HUES64 (cell line): Measurements from ENCODE around the gene MOCS2.

Experiments
- H3K27ac ChIP-seq: 2 replicates; pipeline ENCODE4 v1.7.0; 2013; ENCODE audit warnings: low read depth, low read length, inconsistent platforms
- H3K27me3 ChIP-seq: 2 replicates; pipeline ENCODE4 v1.6.1; 2013; ENCODE audit warnings: mild to moderate bottlenecking, low read length; ENCODE audit not compliant: insufficient read depth
- H3K36me3 ChIP-seq: 2 replicates; pipeline ENCODE4 v1.6.1; 2013; ENCODE audit warnings: mild to moderate bottlenecking, low read length; ENCODE audit not compliant: insufficient read depth
- H3K4me1 ChIP-seq: 2 replicates; pipeline ENCODE4 v1.6.1; 2013; ENCODE audit warnings: mild to moderate bottlenecking, low read length, moderate library complexity; ENCODE audit not compliant: insufficient read depth
- H3K4me3 ChIP-seq: 2 replicates; pipeline ENCODE4 v1.5.1; 2013; ENCODE audit warnings: mild to moderate bottlenecking, low read length, moderate library complexity
- H3K9ac ChIP-seq: 2 replicates; pipeline ENCODE4 v1.6.1; 2013; ENCODE audit warnings: mild to moderate bottlenecking, low read depth, low read length
- H3K9me3 ChIP-seq: 2 replicates; pipeline ENCODE4 v1.6.1; 2013; ENCODE audit warnings: low read depth, low read length; ENCODE audit not compliant: insufficient read depth
- WGBS: fragments of 150-250, 120-280 bp; methylation state at CpG from one replicate; pipeline ENCODE4 v1.1.7; 2013; ENCODE audit warnings: missing lambda C conversion rate; 5-methylcytosine and 5-hydroxymethylcytosine counted together

MOCS2 gene

DNA sequence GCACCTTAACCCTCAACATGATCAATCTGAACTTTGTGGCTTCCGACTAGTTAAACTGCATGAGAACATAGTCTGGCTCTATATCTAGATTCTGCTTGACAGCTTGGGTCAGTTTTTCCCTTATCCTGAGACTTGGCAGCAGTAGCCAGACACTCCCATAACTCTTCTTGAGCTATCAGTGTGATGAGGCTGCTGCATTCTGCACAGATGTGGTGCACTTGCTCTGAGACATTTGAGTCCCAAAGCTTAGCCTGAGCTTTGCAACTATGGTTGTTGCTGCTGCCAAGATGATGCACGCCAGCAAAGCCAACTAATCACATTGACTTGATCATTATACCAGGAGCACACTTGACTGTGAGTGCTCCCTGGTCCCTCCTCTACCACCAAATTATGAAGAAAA, 36.2 kb downstream of the MOCS2 start:
- 92% methylated on average over 2 of the region's 2 CpGs for WGBS
- no peaks in the 10 kb centered on the region for H3K4me1 ChIP-seq

DNA sequence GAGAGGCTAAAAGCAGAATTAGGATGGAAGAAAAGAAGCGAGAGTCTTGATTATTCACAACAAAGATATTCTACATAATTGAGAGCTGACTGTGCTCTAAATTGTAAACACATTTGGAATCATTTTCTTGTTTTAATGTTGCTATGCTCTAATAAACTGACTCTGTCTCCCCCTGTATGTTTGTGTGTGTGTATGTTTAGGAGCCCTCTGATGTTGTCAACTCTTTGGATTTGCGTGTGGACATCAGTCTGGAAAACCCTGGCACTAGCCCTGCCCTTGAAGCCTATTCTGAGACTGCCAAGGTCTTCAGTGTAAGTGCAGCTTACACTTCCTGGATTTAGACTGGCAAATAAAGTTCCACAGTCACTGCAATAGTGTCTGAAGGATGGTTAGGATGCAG, 37.8 kb downstream of the MOCS2 start:
- no peak overlapping the region for H3K4me3 ChIP-seq
- no peak overlapping the region for H3K27ac ChIP-seq
- H3K9me3 ChIP-seq: no peaks in the 10 kb centered on the region
- no peaks in the 10 kb centered on the region for H3K27me3 ChIP-seq
- no peaks in the 10 kb centered on the region for H3K4me1 ChIP-seq
- WGBS: 97% methylated on average over 1 of the region's 2 CpGs
- peaks cover 28% of the 10 kb centered on the region for H3K36me3 ChIP-seq
- no peak overlapping the region for H3K9ac ChIP-seq

More for the DNA sequence above, 36.2 kb downstream of the MOCS2 start:
- Histone ChIP-seq H3K9me3 (no peaks in the 10 kb centered on the region), H3K27me3 (no peaks in the 10 kb centered on the region), H3K36me3 (peaks cover 33% of the 10 kb centered on the region), H3K27ac (no peak overlapping the region), H3K4me3 (no peak overlapping the region), H3K9ac (no peak overlapping the region)

DNA sequence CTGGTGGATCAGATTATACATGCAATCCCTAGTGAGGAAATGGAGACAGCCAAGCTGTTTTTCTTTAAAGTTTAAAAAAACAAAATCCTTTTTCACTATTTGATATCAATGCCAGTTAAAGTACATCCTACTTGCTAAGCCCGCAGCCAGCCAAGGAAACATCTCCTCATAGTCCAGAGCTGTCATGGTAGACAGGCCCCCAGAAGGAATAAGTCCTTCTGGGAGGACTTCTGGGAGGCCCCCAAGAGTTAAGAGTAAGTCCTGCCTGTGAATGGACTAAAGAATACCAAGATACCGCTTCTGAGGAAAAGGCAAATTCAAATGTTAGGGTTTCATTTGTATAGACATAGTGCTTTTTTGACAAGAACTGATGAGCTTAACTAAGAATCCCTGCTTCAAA, 38.3 kb downstream of the MOCS2 start:
- Histone ChIP-seq H3K9ac (no peak overlapping the region), H3K9me3 (no peaks in the 10 kb centered on the region), H3K4me1 (no peaks in the 10 kb centered on the region), H3K4me3 (no peak overlapping the region), H3K27me3 (no peaks in the 10 kb centered on the region), H3K36me3 (peaks cover 24% of the 10 kb centered on the region), H3K27ac (no peak overlapping the region)
- WGBS: 95% methylated on average over 2 of the region's 2 CpGs

DNA sequence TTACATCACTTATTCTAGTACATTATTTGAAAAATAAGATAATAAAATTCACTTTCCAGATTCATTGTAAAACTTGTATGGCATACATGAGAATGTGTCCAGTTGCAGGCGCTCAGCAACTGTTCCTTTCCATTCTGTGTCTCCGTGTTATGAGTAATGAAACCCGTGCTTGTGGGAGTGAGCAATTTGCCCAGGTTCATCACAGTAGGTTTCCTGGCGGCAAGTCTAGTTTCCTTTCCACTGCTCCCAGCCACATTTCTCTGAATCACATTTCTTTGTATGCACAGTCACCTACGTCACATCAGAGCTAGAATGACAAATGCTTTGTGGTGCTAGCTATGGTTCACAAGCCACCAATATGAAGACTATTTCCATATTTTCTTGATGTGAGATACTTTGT, 39.9 kb downstream of the MOCS2 start:
- WGBS: 99% methylated on average over 5 of the region's 5 CpGs

DNA sequence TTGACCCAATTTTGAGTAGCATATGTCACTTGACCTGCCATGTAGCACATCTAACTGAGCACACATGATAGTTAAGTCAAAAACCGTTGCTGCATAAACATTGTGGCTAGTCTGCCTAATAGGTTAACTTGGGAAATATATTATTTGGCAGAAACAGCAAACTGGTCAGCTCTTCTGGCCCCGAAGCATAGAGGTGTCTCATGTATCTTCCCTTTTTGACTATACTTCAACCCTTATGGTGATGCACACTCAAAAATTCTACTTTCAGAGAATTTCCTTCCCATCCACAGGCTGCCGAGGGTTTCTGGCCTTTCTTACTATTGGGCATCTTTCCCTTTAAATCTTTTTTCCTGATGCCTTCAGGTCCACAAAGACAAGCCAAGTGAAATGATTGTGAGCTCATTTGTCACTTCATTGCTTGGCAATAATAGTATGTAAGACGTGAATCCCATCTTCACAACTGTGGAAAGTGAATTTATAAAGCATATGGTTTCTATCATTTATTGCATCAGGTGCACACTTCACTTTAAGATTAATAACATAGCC, 41.2 kb downstream of the MOCS2 start:
- no peaks in the 10 kb centered on the region for H3K9me3 ChIP-seq
- 90% methylated on average over 3 of the region's 4 CpGs for WGBS
- no peak overlapping the region for H3K9ac ChIP-seq
- H3K27me3 ChIP-seq: no peaks in the 10 kb centered on the region
- H3K4me1 ChIP-seq: no peaks in the 10 kb centered on the region
- no peak overlapping the region for H3K27ac ChIP-seq
- H3K36me3 ChIP-seq: peaks cover 10% of the 10 kb centered on the region; the same call in 1 of the 2 replicates
- no peak overlapping the region for H3K4me3 ChIP-seq

More for the DNA sequence above, 39.9 kb downstream of the MOCS2 start:
- H3K9ac ChIP-seq: no peak overlapping the region
- no peaks in the 10 kb centered on the region for H3K9me3 ChIP-seq
- no peaks in the 10 kb centered on the region for H3K27me3 ChIP-seq
- no peaks in the 10 kb centered on the region for H3K4me1 ChIP-seq
- H3K27ac ChIP-seq: no peak overlapping the region
- H3K4me3 ChIP-seq: no peak overlapping the region
- H3K36me3 ChIP-seq: peaks cover 16% of the 10 kb centered on the region

DNA sequence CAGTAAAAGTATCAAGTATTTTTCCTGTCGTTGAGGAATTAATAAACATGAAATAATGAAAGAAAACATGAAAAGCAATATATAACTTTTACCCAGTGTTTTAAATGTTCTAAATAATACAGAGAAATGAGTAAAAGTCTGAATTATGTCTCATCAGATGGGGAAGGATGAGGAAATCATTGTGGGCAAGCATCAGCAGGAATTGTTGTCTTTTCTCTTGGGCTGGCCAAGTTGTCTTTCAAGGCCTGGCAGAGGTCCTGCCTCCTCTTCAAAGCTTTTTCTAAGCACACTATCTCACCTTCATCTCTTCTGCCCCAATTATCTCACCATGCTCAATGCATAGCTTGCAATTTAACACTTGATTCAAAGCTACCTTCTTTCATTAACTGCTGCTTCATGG, 41.9 kb downstream of the MOCS2 start:
- Histone ChIP-seq H3K4me3 (no peak overlapping the region), H3K27me3 (no peaks in the 10 kb centered on the region), H3K4me1 (no peaks in the 10 kb centered on the region), H3K36me3 (peaks cover 10% of the 10 kb centered on the region; the same call in 1 of the 2 replicates), H3K9ac (no peak overlapping the region), H3K9me3 (no peaks in the 10 kb centered on the region), H3K27ac (no peak overlapping the region)
- WGBS: no CpG with 5 or more reads among the region's 1 CpG

DNA sequence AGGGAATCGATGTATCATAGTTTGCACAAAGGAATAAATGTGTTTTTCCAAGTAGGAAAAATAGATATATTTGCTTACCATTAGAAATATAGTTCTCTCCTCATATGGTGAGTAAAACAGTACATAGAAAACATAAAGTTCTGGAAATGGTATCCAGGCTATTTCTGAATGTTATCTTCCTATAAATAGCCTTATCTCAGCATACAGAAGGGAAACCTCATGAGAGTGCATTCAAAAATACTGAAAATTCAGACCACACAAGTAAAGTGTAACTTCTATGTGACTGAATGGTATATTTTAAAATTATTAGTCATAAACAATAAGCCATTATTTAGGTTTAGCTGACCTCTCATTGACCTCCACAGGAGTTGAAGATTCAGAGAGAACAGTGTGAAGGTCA, 43.5 kb downstream of the MOCS2 start:
- Histone ChIP-seq H3K36me3 (peaks cover 6% of the 10 kb centered on the region; the same call in 1 of the 2 replicates), H3K27me3 (no peaks in the 10 kb centered on the region), H3K9ac (no peak overlapping the region), H3K4me1 (no peaks in the 10 kb centered on the region), H3K9me3 (no peaks in the 10 kb centered on the region), H3K4me3 (no peak overlapping the region), H3K27ac (no peak overlapping the region)
- no CpG with 5 or more reads among the region's 1 CpG for WGBS

DNA sequence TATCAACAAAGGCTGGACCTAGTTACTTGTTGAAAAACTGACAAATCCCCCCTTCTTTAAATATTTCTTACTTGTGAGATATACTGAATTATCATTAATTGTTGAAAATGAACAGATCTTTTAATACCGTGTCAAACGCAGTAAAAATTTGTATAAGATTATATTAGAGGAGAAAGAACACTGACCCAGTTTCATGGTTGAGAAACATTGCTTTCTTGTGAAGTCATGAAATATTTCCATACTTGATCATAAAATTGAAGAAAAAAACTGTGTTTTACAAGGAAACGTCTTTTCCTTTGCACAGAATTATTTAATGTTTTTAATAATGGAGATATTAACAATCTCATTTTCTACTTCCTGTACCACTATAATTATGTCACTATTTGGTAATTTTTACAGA, 45.8 kb downstream of the MOCS2 start:
- WGBS: 96% methylated on average over 2 of the region's 3 CpGs
- Histone ChIP-seq H3K9me3 (no peaks in the 10 kb centered on the region), H3K27me3 (no peaks in the 10 kb centered on the region), H3K4me3 (no peak overlapping the region), H3K4me1 (no peaks in the 10 kb centered on the region), H3K27ac (no peak overlapping the region), H3K9ac (no peak overlapping the region), H3K36me3 (peaks cover 6% of the 10 kb centered on the region; the same call in 1 of the 2 replicates)

DNA sequence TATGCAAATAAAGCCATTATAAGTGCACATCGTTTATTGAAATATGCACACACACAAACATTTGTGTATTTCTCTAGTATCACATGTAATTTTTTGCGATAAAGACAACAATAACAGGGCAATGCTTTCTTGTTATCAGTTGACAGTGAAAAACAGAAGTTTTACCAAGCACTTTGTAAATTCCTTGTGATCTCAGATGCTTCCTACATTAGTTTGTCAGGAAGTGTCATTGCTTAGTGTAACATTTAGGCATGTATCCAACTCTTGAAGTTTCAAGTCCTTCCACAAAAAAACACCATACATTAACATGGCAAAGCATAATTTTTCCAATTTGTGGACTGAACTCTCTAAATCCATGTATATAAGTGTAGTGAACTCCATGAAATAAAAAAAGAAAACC, 46.4 kb downstream of the MOCS2 start:
- Histone ChIP-seq H3K27me3 (no peaks in the 10 kb centered on the region), H3K4me3 (no peak overlapping the region), H3K36me3 (peaks cover 6% of the 10 kb centered on the region; the same call in 1 of the 2 replicates), H3K27ac (no peak overlapping the region), H3K4me1 (no peaks in the 10 kb centered on the region), H3K9me3 (no peaks in the 10 kb centered on the region), H3K9ac (no peak overlapping the region)
- 90% methylated on average over 2 of the region's 2 CpGs for WGBS

DNA sequence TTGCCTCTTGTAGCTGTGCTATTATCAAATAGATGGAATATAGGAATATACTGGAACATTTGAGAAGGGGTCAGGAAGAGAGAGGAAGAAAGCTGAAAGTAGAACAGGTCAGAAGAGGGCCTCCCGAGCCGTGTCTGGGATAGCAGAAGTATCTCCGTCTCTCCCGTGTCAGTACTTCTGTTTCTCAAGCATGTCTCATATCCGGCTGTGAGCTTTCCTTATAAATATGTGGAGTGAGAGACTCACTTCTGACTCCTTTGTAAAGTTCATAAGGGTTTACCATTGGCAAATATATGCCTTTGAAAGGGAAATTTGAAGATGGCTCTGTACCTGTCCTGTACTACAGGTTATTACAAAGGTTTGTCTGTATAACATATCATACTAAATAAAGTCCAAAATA, 50.3 kb downstream of the MOCS2 start:
- 96% methylated on average over 5 of the region's 5 CpGs for WGBS
- Histone ChIP-seq H3K9ac (no peak overlapping the region), H3K27me3 (no peaks in the 10 kb centered on the region), H3K27ac (no peak overlapping the region), H3K9me3 (no peaks in the 10 kb centered on the region), H3K4me1 (no peaks in the 10 kb centered on the region), H3K4me3 (no peak overlapping the region), H3K36me3 (no peaks in the 10 kb centered on the region; the same call in 1 of the 2 replicates)

DNA sequence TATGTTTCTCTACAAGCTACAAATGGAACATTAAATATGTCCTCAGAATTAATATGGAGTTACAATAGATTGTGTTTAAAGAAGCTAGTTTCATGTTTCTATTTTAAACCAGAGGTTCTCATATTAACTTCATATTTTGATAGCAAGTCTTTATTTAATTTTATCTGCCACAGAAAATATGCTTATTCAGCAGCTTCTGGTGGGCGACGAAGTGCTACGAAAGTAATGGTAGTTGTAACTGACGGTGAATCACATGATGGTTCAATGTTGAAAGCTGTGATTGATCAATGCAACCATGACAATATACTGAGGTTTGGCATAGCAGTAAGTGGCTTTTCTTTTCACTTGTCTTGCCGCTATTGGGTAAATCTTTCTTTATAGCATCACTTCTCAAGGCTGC, 54.2 kb downstream of the MOCS2 start:
- no peaks in the 10 kb centered on the region for H3K9me3 ChIP-seq
- peaks cover 3% of the 10 kb centered on the region; the same call in 1 of the 2 replicates for H3K4me1 ChIP-seq
- no peak overlapping the region for H3K27ac ChIP-seq
- WGBS: 87% methylated on average over 5 of the region's 5 CpGs
- no peaks in the 10 kb centered on the region for H3K27me3 ChIP-seq
- H3K4me3 ChIP-seq: no peak overlapping the region
- no peak overlapping the region for H3K9ac ChIP-seq
- H3K36me3 ChIP-seq: no peaks in the 10 kb centered on the region; the same call in 1 of the 2 replicates

DNA sequence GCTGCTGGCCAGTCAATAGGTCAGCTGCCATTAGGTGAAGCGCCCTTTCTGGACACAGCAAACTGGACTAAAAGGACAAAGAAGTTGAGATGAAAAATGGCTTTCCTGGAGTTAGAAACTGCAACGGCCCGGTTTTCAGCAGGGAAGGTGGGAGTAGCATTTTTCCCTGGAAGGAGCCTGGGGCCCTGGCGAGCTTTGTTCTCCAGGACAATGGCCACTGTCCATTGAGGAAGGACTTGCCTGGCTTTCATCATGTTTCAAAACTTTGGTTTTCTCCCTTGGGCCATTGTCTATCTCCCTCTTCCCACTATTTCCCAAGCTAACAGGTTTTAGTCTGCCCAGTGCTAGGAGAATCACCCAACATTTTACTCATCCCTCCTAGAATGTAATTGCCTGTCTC, 56.2 kb downstream of the MOCS2 start:
- Histone ChIP-seq H3K36me3 (no peaks in the 10 kb centered on the region; the same call in 1 of the 2 replicates), H3K9me3 (no peaks in the 10 kb centered on the region), H3K27me3 (no peaks in the 10 kb centered on the region), H3K4me3 (no peak overlapping the region), H3K9ac (no peak overlapping the region), H3K27ac (no peak overlapping the region), H3K4me1 (peaks cover 3% of the 10 kb centered on the region; the same call in 1 of the 2 replicates)
- 90% methylated on average over 4 of the region's 4 CpGs for WGBS
